ENCODE data around the gene TAF5. TPM values are rescaled to one million over a fixed set of nuclear protein-coding genes. Genes with fewer than 3 reads are reported as not detected.

TAF5 gene
- total and polyA plus RNA-seq, 2 of the 4 experiments (the other 2 are of a cell fraction): 1.9 to 3.6 TPM

- Histone ChIP-seq H2AK9ac (replicated peaks; ENCODE audit: low read depth, low read length, poor library complexity) (no peak overlapping the region), H3K56ac (ENCODE audit: extremely low read depth, insufficient read depth, low read length) (no peak overlapping the region), H3K27ac (ENCODE audit: insufficient read depth, low read length) (no peak overlapping the region), H3K4me1 (ENCODE audit: control insufficient read depth, insufficient read depth, low read length) (no peaks in the 10 kb centered on the region), H3K14ac (replicated peaks; ENCODE audit: low read depth, low read length) (no peak overlapping the region), H2BK15ac (ENCODE audit: low read depth, low read length) (no peak overlapping the region), H3K9me1 (ENCODE audit: insufficient read depth, low read length) (no peaks in the 10 kb centered on the region), H4K91ac (ENCODE audit: insufficient read depth, low read depth, low read length) (no peak overlapping the region), H2AFZ (replicated peaks; ENCODE audit: low read length, poor library complexity) (no peak overlapping the region), H3K36me3 (ENCODE audit: control insufficient read depth, insufficient read depth, low read length) (peaks cover 58% of the 10 kb centered on the region), H3K4me2 (ENCODE audit: low read depth, low read length) (no peak overlapping the region), H2BK120ac (ENCODE audit: low read depth, low read length) (no peak overlapping the region), H3K23ac (ENCODE audit: low read depth, low read length) (no peak overlapping the region), H3K9ac (ENCODE audit: low read depth, low read length) (no peak overlapping the region), H3K79me1 (ENCODE audit: low read depth in 1 of 2, low read length in 2 of 2) (peaks cover 6 to 9% of the 10 kb centered on the region in 2 experiments; a peak in 2 of 4 replicates), H3K4ac (ENCODE audit: low read depth, low read length) (no peak overlapping the region), H2AK5ac (ENCODE audit: low read depth, low read length) (no peak overlapping the region), H3K4me3 (ENCODE audit: insufficient read depth, low read depth, low read length) (no peak overlapping the region), H4K8ac (ENCODE audit: low read depth in 2 of 2, low read length in 2 of 2) (no peak overlapping the region), H2BK5ac (ENCODE audit: low read depth, low read length, poor library complexity, severe bottlenecking) (no peak overlapping the region), H4K5ac (ENCODE audit: low read depth, low read length) (no peak overlapping the region), H2BK20ac (ENCODE audit: low read depth, low read length) (no peak overlapping the region), H3K9me3 (ENCODE audit: control insufficient read depth, insufficient read depth, low read length) (no peaks in the 10 kb centered on the region), H3K18ac (ENCODE audit: low read depth, low read length) (no peak overlapping the region), H3K27me3 (ENCODE audit: control insufficient read depth, insufficient read depth, low read length) (no peaks in the 10 kb centered on the region), H4K20me1 (ENCODE audit: insufficient read depth, low read length) (no peaks in the 10 kb centered on the region)
- dilution Hi-C loops (cut with HindIII; ENCODE audit: low sequenced_read_pairs, unreplicated experiment) (no loop called here), intact Hi-C loops (cut with micrococcal nuclease) (no loop called here), in situ Hi-C loops (cut with MboI; ENCODE audit: low sequenced_read_pairs) (no loop called here)
- DNase-seq: no peak
- no peak for TF ChIP-seq CTCF (conservative IDR thresholded peaks at IDR 0.05; ENCODE audit: low read depth, low read length)
- no peak for TF ChIP-seq RCOR1 (IDR thresholded peaks at IDR 0.05; ENCODE audit: insufficient replicate concordance, low read length)
- TF ChIP-seq RFX5 (IDR thresholded peaks at IDR 0.05; ENCODE audit: low read depth, low read length): no peak
- no peak for TF ChIP-seq FOS (IDR thresholded peaks at IDR 0.05; ENCODE audit: low read depth, low read length)
- no peak for TF ChIP-seq MXI1 (IDR thresholded peaks at IDR 0.05; ENCODE audit: borderline replicate concordance, low read depth, low read length)
- TF ChIP-seq BHLHE40 (IDR thresholded peaks at IDR 0.05; ENCODE audit: low read depth, low read length): no peak
- no peak for TF ChIP-seq CHD1 (IDR thresholded peaks at IDR 0.05; ENCODE audit: low read depth, low read length)
- TF ChIP-seq ELK1 (IDR thresholded peaks at IDR 0.05; ENCODE audit: borderline replicate concordance, low read depth, low read length): no peak
- no peak for TF ChIP-seq CEBPB (IDR thresholded peaks at IDR 0.05; ENCODE audit: low read depth, low read length)
- no peak for TF ChIP-seq POLR2A (IDR thresholded peaks at IDR 0.05; ENCODE audit: low read depth, low read length)
- 60% methylated on average over 1 of the region's 5 CpGs; no CpG with 5 or more reads in 1 of the 2 experiments for WGBS, 2 experiments (ENCODE audit: extremely low coverage in 2 of 2, insufficient read length in 1 of 2)
- CTCF ChIA-PET: no interaction called here
- no TSS peak for BruUV-seq (replicated peaks)
- no peak for ATAC-seq (ENCODE audit: low read depth)
- POLR2A ChIA-PET (ENCODE audit: unreplicated experiment): no interaction called here
Observed at GRCh38 chr10:103423748-103424147, 56.0 kb downstream of the TAF5 start.

All from IMR-90 (cell line).